ENCODE data around the gene SERTAD4.

Gene SERTAD4

DNA sequence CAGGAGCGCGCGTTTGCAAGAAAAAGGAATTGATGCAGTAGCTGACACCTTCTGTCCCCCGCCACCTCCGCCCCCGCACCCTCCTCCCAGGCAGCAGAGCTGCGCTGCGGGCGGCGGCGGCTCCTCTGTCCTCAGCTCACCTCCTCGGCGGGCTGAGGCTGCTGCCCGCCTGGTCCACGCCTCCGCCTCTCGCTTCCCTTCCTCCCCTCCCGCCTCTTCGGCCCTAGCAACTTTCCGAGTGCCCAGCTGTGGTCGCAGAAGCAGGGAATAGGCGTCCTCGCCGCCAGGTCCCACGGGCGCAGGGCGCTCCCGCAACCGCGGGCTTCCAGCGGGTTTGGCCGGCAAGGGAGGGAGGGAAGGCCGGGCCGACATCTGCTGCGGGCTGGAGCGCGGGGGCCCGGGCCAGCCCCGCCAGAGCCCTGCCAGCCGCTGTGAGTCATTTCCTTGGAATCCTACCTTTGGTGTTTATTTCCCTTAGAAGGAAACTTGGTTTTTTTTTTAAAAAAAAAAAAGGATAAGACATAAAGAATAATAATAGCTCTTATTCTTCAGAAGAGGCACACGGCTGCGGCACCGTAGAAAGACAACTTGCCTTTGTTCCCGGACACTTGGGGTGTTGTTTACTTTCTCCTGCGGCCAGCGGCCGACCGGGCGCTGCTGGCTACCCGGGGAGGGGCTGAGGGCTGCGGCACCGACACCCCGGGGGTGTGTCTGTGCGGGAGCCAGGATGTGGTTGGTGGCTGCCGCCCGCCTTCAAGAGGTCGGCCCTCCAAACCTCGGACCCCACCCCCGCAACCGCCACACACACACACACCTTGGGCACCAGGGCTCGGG is 1.1 kb downstream of the SERTAD4 start:
- no peak for DNase-seq

DNA sequence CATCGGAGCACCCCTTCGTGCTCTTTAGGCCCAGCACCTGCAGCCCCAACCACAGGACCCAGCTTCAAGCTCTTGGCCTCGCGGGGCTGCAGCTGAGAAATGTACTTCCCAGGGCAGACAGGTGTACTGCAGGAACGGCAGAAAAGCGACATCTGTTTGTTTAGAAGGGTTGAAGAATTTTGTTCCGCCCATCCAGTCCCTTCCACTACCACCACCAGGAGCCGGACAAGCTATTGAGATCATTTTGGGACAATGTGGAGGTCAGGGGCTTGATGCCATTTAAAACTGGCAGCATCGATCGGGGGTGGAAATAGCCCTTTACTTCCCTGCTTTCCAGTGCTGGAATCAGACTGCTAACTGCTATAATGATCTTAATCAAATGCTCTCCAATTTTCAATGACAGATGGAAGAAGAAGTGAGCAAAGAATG is 1.7 kb downstream of the SERTAD4 start:
- no peak for DNase-seq

DNA sequence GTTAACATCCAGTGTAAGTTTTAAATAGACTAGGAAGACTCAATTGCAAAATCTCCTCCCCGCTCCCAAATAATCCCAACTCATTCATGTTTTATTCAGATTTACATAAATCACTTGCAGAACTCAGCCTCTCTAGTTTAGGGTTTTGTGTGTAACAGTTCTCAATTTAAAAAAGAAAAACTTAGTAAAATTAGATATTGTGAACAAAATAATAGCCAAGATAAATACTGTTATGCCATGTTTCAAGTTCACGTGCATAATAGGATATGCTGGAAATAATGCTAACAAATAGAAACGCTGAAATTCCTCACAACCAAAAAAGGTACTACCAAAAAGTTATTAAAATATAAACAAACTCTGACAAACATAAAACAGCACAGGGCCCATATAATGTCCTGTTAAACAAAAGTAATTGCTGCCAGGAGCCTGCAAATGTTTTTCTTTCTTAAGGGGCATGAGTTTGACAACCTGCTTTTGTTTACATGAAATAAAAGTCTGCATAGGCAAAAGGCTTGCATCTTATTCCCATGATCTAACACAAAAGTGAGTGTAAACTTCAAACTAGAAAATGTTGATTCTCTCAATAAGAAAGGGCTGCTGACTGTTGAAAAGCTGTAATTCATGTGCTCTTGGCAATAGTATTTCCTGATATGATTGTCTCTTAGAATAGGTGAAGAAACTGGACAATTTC is 2.9 kb downstream of the SERTAD4 start:
- DNase-seq: no peak

DNA sequence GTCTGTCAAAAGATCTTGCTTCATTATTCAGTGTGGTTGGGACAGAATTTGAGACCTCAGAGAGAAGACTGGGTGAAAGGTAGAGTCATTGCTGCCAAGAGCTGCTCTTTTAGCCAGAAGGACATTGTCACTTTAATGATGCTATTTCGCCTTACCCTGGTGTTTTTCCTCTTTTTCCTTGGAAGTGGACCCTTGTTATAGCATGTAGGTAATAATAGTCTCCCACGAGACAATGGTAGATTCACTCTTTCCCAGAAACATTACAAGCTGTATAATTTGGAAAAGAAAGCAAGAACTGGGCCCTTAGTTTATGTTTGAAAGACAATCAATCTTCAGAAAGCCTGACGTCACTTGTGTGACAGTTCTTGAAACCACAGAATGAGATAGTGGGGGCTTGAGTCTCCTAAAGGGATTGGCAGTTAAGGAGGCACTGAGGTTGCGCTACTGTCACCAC is 3.8 kb downstream of the SERTAD4 start:
- DNase-seq: no peak

DNA sequence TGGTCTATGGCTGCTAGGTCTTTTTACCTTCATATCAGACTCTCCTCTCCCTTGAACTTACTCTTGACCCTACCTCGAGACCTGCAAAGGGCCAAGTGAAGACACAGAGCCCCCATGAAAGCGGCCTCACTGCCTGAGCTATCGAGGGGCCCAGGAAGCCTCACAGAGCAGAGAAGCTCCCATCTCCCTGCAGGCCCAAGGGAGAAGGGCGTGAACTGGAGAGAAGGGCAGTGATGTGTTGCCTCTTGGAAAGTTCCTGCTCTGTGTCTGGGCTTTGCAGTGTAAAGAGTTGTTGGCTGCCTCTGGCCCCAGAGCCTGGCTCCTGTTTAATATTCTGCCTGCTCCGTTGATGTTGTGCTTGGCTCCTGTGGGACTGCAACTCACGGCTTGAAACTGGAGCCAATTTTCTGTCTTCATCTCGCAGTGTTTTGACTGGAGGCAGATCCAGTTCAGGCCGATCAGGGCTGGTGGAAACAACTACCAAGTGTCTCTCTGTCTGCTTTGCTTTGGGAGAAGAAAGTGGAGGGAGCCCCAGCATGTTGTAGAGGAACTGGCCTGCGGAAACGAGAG is 4.3 kb downstream of the SERTAD4 start:
- no peak for DNase-seq

DNA sequence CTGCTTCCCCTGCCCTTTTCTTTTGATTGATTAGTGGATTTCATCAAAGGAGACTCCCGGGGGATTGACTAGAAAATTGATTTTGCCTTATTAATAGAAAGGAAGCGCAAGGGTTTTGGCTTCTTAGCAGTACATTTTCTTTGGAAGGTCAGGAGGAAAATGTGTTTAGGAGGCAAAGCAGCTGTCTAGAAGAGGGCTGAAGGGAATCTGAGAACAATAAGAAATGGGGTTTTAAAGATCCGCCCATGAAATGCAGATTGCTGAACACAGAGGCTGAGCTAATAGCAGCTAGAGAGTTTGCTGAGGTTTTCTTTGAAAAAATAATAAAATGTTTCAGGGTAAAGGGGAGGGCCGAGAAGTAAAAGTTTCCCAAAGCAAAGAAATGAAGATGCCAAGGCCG is 4.9 kb downstream of the SERTAD4 start:
- DNase-seq: no peak

DNA sequence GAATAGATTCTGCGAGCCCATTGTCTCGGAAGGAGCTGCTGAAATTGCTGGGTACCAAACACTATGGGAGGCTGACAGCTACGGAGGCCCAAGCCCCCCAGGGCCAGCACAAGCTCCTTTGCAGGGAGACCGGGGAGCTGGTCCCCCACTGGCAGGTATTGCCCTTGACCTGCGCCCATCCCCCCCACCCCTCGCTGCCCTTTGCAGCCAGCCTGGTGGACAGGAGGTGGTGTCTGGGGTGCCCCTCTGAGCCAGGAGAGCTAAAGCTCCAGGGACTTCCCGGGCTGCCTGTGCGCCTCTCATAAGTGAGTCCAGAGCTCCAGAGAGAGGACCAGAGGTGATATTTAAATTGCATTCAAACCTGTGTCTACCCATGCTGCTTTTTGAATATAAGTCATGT is 5.4 kb downstream of the SERTAD4 start:
- DNase-seq: no peak

DNA sequence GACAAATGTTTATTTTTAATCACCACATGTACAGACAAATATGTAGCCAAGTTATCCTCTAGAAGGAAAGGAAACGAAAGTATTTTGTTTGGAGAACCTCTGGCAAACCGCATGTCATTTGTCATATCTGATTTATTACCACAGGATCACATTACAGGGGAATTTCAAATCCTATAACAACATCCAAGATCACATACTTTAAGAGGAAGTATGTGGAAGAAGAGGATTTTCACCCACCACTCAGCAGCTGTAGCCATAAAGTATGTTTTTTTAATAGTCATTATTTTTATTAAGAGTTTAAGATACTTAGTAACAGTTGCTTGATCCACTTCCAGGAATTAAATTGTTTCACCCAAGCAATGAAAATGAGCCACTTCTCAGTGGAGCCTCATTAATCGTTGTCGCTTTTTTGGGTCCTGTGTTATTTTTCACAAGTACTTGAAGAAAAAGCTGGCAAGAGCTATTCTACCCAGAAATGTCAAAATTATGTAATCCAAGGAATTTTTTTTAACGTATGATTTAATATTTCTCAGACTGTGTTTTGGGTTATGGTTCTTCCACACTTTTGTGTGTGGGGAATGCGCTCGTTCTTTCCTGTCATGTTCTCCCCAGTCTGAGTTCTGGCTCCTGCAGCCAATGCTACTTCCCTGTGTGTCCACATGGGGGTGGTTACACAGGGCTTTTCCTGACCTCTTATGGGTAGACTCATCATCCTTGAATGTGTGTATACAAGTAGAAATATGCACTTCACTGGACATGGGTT is 6.9 kb downstream of the SERTAD4 start:
- DNase-seq: no peak

DNA sequence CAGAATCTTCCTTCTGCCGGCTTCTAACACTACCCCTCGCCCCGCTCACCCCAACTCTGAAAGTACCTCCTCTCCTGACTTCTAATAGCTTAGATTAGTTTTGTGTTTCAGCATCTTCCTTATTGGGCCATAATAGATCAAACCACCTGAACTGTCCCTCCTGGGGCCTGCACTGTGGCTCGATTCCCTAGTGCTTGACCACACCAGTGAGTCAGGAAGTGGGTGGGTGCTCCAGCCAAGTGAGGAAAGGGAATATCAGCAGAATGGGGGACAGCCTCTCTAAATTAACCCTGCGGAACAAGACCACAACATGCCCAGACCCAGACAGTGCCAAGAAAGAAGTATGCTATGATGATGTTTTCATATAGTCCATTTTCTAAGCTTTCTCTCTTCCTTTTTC is 8.5 kb downstream of the SERTAD4 start:
- no peak for DNase-seq

DNA sequence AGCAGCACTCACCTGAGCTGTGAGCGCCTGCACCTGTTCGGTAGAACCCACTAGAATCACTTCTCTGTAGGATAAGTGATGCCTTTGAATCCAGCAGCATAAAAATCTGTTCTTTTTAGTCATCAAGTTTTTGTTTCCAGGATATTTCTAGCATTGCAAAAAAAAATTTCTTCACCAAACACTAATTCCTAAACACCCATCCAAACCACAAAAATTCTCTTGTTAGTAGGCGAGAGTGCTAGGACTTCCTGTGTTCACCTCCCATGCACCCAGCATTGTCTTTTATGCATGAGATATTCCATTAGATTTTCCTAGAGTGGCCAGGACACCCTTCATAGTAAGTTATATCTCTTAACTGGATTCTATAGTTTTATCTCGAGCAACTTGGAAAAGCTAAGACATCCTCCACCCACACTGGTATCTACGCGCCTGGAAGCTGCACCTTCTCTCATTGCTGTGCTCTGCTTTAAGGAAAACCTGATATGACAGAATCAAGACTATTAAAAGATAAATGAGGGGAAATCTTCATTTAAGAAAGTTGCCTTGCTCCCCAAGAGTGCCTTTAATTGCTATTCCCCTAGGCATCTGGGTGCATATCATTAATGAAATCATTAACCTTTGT is 12.3 kb downstream of the SERTAD4 start:
- no peak for DNase-seq

DNA sequence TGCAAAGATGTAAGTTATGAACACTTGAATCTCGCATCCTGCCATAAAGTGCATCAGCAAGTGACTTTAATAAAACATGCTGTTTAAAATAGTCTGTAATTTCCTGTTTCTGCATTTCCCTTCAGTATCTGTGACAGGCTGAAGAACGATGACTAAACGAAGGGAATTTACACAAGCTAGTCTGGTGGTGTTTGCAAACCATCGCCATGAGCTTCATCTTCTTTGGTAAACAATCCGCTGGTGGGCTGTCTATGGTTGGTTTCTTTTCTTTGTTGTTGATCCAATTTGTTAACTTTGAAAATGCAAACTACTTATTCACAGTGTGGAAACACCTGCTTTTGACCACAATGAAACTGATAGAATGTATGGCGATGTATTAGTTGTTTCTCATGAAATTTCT is 13.9 kb downstream of the SERTAD4 start:
- DNase-seq: no peak

DNA sequence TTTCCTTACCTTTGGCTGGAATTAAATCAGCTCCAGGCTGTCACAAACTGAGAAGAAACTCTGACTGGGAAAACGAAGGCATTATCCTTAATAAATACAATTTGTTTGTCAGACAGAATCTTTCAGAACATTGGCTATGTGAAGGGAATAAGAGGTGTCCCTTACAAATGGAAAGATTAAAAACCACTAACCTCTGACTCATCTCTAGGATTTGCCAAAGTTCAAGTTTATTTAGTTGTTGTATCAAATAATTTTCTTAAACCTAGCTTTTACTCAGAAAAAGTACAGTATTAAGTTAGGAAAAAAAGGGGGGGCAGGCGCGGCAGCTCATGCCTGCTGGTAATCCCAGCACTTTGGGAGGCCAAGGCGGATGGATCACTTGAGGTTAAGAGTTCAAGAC is 15.7 kb downstream of the SERTAD4 start:
- DNase-seq: no peak

DNA sequence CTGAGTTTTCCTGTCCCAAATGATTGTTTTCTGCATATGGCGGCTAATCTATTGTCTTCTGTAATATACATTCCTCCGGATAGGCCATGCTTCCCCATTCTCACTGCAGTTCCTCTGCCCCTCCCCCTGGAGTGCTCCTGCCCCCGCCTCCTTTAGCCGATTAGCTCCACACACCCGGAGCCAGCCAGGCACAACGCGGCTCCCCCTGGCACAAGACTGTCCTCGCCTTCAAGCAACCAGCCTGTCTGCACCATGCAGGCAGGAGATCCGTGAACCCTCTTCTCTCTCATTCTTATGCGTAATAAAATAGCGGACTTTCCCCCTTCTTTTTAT is 18.0 kb downstream of the SERTAD4 start:
- no peak for DNase-seq

DNA sequence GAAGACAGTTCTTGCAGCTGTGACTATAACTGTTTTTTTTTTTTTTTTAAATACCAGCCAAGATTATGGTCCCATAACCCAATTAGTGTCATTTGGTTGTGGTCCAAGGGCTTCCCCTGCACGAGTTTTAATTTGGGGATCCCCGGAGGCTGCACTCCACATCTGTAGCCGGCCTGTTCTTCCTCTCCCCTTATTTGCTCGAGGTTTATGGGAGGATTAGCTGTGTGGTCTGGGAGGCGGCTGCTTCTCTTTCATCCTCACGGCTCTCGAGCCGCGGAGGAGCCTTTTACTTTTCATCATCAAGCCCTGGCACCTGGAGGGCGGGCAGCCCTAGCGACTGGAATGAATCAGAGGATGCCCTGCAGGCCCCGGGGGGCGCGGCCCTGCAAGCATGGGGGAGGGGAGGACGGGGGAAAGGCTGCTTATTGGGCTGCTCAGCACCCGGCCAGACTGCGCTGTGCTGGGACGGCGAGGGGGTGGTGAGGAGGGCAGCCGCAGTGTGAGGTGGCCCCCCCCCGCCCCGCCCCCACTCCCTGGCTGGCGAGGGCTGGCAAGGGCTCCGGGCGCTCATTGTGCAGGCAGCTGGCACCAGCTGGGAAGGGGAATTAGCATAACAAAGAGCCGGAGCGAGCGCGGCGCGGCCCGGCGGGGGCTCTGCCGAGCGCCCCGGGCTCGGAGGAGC is 18.5 kb downstream of the SERTAD4 start:
- no peak for DNase-seq

DNA sequence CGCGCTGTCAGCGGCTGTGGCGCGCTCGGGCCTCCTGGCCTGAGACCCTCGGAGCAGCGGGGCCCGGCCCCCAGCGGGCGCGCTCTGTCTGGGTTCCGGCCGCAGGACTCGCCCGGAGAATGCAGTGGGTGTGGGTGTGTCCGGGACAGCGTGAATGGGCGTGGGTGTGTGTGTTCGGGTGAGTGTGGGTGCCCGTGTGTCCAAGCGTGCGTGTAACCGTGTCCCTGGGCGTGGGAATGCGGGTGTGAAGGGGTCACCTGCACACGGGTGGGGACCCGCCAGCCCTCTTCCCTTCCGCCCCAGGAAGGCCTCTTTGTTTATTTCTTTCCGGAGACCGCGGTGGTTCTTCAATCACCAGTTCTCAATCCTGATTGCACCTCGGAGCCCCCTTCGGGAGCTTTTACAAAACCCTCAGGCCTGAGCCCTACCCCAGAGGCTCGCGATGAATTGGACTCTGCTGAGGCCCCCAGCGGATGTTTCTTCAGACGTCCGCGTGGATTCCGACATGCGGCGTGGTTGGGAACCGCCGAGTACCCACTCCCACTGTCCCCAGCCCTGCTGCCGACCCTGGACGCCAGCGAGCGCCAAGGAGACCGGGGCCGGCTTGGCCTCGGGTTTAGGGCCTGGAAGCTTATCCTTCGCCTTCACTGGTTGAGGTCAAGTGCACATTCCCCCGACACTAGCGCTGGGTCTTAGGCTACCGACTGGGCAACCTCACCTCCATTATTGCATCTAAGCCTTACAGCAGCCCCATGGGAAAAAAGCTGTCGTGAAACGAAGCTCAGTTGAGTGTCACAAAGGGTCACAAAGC is 19.3 kb downstream of the SERTAD4 start:
- DNase-seq: no peak

DNA sequence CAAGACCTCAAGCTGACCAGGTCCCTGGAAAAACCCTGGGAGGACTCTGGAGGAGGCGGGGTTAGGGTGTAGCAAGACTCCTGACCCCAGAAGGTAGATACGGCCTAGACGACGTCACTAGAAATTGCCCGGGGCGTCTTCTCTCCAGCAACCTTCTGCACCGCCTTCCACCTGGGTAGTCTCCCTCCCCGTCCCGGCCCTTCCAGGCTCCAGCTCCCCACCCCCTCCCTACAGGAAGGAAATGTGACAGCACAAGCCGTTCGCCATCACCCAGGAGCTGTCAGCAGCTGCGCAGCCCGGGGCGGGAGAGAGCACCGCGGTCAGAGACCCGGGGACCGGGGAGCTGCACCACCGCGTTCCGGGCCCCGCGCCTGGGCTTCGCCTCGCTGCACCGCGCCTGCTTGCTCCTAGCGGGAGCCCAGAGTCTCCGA is 20.0 kb downstream of the SERTAD4 start:
- no peak for DNase-seq

DNA sequence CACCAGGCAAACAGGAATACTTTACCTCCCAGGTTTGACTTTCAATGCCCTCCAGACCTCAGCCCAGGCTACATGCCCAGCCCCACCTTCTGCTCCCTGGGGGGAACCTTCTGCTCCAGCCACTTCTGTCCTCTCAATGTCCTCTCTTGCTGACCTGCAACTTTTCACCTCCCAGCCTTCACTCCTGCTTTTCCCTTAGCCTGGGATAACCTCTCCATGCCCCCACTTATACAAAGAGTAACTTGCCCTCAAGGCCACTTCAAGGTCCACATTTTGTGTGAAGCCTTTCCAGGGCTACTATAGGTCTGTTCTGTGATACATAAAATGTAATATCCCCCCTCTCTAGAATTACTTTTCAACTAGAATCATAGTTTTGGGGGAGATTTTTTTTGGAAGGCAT is 21.7 kb downstream of the SERTAD4 start:
- DNase-seq: no peak

DNA sequence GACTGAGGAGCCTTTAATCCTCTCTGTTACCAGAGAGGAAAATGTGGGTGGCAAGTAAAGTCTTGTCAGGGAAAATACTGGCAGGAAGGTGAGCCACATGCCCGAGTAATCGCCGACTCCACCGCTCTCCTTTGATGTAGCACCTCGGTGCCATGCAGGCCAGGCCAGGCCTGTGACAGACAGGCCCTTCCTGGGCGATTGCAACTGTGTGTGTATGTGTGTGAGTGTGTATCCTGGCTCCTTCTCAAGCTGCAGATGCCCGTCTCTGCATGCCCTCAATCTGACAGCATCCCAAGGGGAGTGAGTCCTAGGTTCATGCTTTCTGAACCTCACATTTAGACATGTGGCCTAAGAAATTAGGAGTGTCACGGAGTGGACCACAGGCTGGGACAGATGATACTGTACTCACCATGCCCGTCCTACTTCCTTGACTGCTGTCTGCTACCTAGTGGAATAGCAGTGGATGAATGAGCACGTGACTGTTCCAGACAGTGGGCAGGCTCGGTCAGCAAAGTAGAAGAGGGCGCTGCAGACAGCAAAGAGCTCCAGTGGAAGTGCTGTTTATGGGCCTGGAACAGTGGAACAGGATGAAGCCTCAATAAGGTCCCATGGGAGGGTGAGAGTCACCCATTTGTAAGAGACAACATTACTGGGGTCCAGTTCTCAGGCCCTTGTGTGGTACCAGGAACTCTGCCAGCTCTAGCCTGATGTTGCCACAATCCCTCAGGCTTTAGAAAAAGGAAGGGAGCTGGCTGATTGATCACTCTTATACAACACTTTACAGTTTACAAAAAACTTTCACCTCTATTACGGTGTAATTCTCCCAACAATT is 25.3 kb downstream of the SERTAD4 start:
- DNase-seq: no peak

DNA sequence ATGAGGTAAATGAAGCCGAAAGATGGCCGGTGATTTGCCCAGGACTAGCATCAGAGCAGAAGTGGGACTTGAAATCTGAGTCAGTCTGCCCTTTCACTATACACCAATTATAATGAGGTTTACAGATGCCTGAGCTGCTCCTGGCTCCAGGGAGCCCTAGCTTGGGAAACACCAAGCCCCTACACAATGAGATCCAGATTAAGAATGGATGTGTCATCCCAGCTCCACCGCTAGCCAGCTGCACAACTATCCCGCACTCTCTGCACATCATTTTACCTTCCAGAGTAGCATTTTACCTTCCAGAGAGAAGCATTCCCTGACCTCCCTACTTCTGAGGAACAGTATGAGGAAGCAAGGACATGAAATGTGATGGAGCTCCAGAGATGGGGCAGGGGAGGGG is 27.0 kb downstream of the SERTAD4 start:
- no peak for DNase-seq

DNA sequence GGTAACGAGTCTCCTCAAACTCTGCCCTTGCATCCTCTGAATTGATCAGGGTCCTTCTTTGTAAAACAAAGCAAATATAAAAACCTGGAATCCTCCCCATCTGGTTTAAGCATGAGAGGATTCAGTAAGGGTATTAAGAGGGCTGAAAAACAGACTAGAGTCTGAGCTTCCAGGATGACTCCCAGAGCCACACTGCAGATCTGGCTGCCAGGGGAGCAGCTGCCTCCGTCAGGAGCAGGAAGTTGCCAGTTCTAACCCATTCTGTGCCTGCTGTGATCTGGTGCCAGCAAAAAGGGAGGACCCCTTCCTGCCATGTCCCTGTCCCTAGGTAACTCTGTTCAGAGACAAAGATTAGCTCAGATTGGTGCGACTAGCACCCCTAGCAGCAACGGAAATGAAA is 27.5 kb downstream of the SERTAD4 start:
- DNase-seq: no peak

Measured in activated effector memory CD4-positive, alpha-beta T cell treated with Interleukin-2 at 50 U/mL for 16 hours (primary cell).